Germinal center (tissue), 1 donor: ENCODE results near the gene HK1.

Experiments used
- DNase-seq: peaks from one replicate; pipeline ENCODE4 v3.0.0; 2012; ENCODE audit warnings: mixed read lengths, low spot score

HK1 gene

DNA sequence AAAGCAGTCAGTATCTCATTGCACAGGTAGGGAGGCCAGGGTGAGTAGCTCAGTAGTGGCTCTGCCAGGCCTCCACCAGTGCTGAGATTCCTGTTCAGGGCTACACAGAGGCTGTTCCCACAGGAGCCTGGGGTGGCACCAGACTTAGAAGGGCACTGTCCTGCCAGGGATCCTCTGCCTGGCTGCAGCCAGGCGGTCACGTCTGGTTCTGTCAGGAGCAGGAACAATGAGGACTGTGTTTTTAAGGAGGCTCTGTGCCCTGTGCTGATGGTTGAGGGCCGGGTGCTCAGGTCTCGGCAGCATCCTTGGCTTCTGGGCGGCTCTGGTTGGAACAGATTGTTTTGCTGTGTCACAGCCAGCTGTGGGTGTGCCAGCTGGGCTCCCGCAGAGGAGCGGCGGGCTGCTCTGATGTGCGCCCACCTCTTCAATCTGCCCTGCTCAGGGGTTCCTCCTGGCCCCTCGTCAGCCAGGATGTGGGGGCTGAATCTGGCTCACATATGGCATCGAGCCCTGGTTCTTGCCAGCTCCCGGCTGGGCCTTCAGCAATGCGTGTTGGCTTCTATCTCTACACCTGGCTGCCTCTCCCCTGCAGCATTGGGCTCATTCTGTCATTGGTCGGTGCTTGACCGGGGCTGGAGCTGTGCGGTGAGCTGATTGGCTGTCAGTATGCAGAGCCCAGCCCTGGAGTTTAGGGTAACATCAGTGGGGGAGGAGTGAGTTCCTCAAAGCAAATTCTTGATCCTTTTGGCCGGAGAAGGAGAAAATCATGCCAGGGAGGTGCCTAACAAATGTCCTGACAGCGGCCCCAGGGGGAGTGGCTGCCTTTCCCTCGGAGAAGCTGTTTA, 97.2 kb downstream of the HK1 start:
- no peak for DNase-seq

- no peak for DNase-seq
These were observed 98.4 kb downstream of the HK1 start for GRCh38 chr10:69376662-69377061.

GRCh38 chr10:69377191-69377590, 98.9 kb downstream of the HK1 start:
- no peak for DNase-seq

- no peak for DNase-seq
These were observed 99.6 kb downstream of the HK1 start for GRCh38 chr10:69377933-69378332.

DNA sequence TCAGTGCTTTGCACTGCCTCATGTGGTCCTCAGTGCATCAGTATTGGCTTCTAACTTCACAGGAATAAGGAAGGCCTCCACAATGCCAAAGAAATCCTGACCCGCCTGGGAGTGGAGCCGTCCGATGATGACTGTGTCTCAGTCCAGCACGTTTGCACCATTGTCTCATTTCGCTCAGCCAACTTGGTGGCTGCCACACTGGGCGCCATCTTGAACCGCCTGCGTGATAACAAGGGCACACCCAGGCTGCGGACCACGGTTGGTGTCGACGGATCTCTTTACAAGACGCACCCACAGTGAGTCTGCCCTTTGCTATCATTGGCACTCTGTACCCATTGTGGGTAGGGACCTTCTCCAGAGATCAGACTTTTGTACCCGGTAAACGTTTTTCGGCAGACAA, 101.5 kb downstream of the HK1 start:
- no peak for DNase-seq

DNA sequence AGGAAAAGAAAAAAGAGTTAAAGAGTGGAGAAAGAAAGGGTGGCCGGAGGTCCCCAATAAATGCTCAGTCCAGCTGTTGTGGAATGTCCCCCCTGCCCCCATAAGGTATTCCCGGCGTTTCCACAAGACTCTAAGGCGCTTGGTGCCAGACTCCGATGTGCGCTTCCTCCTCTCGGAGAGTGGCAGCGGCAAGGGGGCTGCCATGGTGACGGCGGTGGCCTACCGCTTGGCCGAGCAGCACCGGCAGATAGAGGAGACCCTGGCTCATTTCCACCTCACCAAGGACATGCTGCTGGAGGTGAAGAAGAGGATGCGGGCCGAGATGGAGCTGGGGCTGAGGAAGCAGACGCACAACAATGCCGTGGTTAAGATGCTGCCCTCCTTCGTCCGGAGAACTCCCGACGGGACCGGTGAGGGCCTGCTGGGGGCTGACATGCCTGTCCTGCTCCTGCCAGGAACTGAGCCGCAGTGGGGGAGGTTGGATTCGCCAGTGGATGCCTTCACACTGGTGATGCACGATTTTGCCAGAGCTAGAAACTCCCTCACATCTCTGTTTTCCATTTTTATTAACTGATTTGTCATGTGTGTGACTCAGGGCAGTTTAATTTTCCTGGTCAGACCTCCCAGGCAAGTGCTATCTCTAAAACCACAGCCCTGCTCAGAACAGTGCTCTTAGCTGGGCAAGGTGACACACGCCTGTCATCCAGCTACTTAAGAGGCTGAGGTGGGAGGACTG, 104.3 kb downstream of the HK1 start:
- DNase-seq, result no peak

GRCh38 chr10:69383558-69383957, 105.3 kb downstream of the HK1 start:
- DNase-seq, result no peak

GRCh38 chr10:69384320-69384719, 106.0 kb downstream of the HK1 start:
- DNase-seq, result no peak

GRCh38 chr10:69385454-69386350, 107.4 kb downstream of the HK1 start:
- no peak for DNase-seq

DNA sequence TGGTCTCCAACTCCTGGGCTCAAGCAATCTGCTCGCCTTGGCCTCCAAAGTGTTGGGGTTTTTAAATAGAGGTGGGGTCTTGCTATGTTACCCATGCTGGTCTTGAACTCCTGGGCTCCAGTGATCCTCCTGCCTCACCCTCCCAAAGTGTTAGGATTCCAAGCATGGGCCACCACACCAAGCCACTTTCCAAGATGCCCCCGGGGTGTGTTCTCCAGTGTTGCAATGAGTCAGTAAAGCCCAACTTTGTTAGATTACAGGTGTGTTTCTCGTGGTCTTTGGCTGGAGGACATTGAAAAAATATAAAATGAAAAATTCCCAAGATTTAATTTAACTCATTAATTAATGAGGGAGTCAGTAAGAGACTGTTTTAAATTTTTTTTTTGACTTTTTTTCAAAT, 109.2 kb downstream of the HK1 start:
- no peak for DNase-seq

DNA sequence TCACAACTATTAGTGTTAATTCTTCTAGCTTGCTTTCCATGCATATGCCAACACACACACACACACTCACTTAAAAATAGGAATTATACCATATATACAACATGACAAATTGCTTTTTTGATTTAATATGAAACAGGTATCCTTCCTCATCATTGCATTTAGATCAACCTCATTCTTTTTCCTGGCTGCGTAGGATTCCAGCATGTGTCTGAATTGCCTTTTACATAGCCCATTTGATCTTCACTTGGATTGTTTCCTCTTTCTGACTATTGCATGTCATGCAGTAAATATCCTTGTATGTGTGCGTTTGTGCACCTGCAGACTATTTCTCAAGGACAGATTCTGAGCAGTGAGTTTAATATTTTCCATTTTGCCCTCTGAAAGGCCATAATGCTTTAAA, 110.2 kb downstream of the HK1 start:
- no peak for DNase-seq

DNA sequence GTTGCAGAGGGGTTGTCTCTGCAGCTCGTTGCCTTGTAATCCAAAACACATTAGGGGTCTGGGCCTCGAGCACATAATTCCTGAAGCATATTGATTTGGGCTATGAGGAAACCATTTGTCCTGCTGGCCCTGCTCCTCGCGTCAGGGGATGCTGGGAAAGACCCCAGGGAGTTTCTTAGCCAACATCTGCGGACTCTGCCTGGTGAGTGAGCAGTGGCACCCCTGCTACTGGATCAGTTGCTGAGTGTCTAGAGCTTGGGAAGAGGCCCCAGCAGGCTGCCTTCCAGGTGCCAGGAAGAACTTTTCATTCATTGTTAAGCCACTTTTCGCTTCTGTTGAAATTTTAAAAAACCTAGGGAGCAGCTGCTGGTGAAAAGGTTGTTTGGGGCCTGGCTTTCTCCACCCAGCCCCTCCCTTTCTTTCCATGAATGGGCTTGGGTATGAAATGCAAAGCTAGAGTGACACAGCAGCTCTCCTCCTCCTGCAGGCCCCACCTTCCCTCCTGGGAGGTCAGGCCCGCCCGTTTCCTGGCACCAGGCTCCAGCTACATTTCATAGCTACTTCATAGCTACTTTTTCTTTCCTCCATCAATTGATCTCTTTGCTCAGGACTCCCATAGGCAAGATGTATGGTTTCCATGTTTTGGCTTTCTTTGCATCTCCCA, 111.7 kb downstream of the HK1 start:
- no peak for DNase-seq

DNA sequence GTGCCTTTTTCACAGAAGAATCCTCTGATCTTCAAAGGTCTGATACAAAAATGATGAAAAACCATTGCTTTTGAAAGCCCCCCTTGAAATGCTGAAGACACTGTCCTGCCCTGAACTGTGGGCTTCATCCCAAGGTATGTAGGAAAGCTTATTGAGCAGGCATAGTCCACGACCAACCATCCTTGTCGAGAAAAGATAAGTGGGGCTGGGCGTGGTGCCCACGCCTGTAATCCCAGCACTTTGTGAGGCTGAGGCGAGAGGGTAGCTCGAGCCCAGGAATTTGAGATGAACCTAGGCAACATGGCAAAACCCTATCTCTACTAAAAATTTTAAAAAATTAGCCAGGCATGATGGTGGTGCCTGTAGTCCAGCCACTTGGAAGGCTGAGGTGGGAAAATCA, 112.9 kb downstream of the HK1 start:
- no peak for DNase-seq

- peak; percentile 86 for DNase-seq
These were observed 114.2 kb downstream of the HK1 start for GRCh38 chr10:69392481-69393000.

- DNase-seq, result no peak
These were observed 115.7 kb downstream of the HK1 start for GRCh38 chr10:69394020-69394419.

DNA sequence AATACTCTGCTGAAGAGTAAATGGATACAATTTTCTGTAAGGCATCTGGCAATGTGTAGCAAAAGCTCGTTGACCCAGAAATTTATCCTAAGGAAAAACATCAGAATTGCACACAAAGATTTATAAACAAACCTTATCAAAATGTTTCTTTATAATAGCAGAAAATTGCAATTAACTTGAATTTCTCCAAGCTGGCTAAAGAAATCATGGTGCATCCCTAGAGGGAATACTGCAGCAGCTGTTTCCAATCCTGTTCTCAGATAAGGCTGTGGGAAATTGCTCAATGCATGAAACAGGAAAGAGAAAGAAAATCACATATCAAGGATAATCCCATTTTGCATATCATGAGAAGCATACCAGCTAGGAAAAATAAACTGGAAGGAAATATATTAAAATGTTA, 119.7 kb downstream of the HK1 start:
- DNase-seq, result no peak

DNA sequence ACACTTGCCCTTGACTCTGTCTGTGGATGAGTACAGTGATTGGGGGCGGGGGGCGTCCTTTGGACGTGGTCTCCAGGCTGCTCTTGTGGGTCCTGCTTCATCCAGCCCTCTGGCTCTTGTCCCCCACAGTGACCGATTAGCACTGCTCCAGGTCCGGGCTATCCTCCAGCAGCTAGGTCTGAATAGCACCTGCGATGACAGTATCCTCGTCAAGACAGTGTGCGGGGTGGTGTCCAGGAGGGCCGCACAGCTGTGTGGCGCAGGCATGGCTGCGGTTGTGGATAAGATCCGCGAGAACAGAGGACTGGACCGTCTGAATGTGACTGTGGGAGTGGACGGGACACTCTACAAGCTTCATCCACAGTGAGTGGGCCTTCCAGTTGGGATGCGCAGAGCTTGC, 120.2 kb downstream of the HK1 start:
- DNase-seq, result no peak

GRCh38 chr10:69400936-69401335, 122.6 kb downstream of the HK1 start:
- no peak for DNase-seq

DNA sequence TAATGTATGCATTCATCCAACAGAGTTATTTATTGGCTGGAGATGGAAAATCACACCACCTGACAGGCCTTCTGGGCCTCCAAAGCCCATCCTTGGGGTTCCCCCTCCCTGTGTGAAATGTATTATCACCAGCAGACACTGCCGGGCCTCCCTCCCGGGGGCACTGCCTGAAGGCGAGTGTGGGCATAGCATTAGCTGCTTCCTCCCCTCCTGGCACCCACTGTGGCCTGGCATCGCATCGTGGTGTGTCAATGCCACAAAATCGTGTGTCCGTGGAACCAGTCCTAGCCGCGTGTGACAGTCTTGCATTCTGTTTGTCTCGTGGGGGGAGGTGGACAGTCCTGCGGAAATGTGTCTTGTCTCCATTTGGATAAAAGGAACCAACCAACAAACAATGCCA, 123.1 kb downstream of the HK1 start:
- no peak for DNase-seq

GRCh38 chr10:69402386-69402785, 124.1 kb downstream of the HK1 start:
- no peak for DNase-seq

GRCh38 chr10:69403066-69403465, 124.8 kb downstream of the HK1 start:
- no peak for DNase-seq

DNA sequence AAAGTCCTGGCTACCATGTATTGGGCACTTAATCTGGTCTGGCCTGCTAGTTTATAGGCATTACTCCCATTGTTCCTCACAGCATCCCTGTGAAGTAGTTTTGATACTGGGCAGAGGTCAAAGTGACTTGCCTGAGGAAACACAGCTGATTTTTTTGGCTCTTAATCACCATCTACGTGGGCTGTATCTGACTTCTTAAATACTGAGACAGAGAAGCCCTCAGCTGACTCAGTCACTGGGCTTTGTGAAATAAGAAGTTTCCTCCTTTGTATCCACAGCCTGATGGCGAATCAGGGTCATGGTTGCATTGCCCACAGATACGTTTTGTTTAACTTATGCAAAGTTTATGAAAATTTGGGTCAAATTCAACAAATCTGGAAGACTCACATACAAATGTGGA, 125.2 kb downstream of the HK1 start:
- no peak for DNase-seq
